SK-N-SH treated with all-trans-retinoic acid at 6 μM for 48 hours (cell line): Measurements from ENCODE around the gene IKZF3.

Experiments used
- ATAC-seq: fragments of 200-7000 bp; cut with Tn5 transposase; 3 replicates; pipeline ENCODE4 v1.9.1; 2020; ENCODE audit warnings: mild to moderate bottlenecking, moderate library complexity
- ARNTL ChIP-seq: fragments of 450-650 bp; formaldehyde crosslinking; IDR thresholded peaks from 2 replicates; pipeline ENCODE4 v1.5.0; 2020; ENCODE audit warnings: low read depth, mild to moderate bottlenecking, moderate library complexity, borderline replicate concordance
- BACH2 ChIP-seq: fragments of 250-450 bp; sonication (Bioruptor Pico); IDR thresholded peaks from 2 replicates; pipeline ENCODE4 v1.9.0; 2021; ENCODE audit warnings: mild to moderate bottlenecking, borderline replicate concordance
- CREB5 ChIP-seq: fragments of 250-450 bp; sonication (Bioruptor Pico); IDR thresholded peaks from 2 replicates; pipeline ENCODE4 v1.5.1; 2020; ENCODE audit warnings: low read depth, mild to moderate bottlenecking, moderate library complexity
- CSDC2 ChIP-seq: fragments of 250-450 bp; sonication (Bioruptor Pico); IDR thresholded peaks from 2 replicates; pipeline ENCODE4 v1.5.0; 2020; ENCODE audit warnings: mild to moderate bottlenecking, moderate library complexity
- ESRRG ChIP-seq: fragments of 250-450 bp; sonication (Bioruptor Pico); IDR thresholded peaks from 2 replicates; pipeline ENCODE4 v1.6.1; 2021; ENCODE audit warnings: mild to moderate bottlenecking
- GLIS3 ChIP-seq: fragments of 250-450 bp; sonication (Bioruptor Pico); IDR thresholded peaks from 2 replicates; pipeline ENCODE4 v1.5.0; 2020; ENCODE audit warnings: mild to moderate bottlenecking, moderate library complexity
- ISL1 ChIP-seq: fragments of 250-450 bp; sonication (Bioruptor Pico); IDR thresholded peaks from 2 replicates; pipeline ENCODE4 v2.1.2; 2022; ENCODE audit warnings: mild to moderate bottlenecking, moderate library complexity
- PATZ1 ChIP-seq: fragments of 250-450 bp; sonication (Bioruptor Pico); IDR thresholded peaks from 2 replicates; pipeline ENCODE4 v1.8.0; 2020; ENCODE audit warnings: mild to moderate bottlenecking, moderate library complexity, borderline replicate concordance
- POU6F1 ChIP-seq: fragments of 250-450 bp; sonication (Bioruptor Pico); IDR thresholded peaks from 2 replicates; pipeline ENCODE4 v1.8.0; 2021; ENCODE audit warnings: low read depth, mild to moderate bottlenecking, moderate library complexity, borderline replicate concordance
- PPARA ChIP-seq: fragments of 250-450 bp; sonication (Bioruptor Pico); IDR thresholded peaks from 2 replicates; pipeline ENCODE4 v1.5.0; 2020; ENCODE audit warnings: mild to moderate bottlenecking, borderline replicate concordance
- RARB ChIP-seq: fragments of 250-450 bp; sonication (Bioruptor Pico); IDR thresholded peaks from 2 replicates; pipeline ENCODE4 v1.8.0; 2021; ENCODE audit warnings: mild to moderate bottlenecking, moderate library complexity
- SNAI2 ChIP-seq: fragments of 250-450 bp; sonication (Bioruptor Pico); IDR thresholded peaks from 2 replicates; pipeline ENCODE4 v1.5.0; 2020; ENCODE audit warnings: mild to moderate bottlenecking, moderate library complexity
- TCF4 ChIP-seq: fragments of 250-450 bp; sonication (Bioruptor Pico); IDR thresholded peaks from 2 replicates; pipeline ENCODE4 v1.8.0; 2021; ENCODE audit warnings: mild to moderate bottlenecking, moderate library complexity, borderline replicate concordance
- TOX ChIP-seq: fragments of 250-450 bp; sonication (Bioruptor Pico); IDR thresholded peaks from 2 replicates; pipeline ENCODE4 v1.8.0; 2021; ENCODE audit warnings: mild to moderate bottlenecking, moderate library complexity, borderline replicate concordance
- TSHZ2 ChIP-seq: fragments of 250-450 bp; sonication (Bioruptor Pico); IDR thresholded peaks from 2 replicates; pipeline ENCODE4 v1.5.0; 2020; ENCODE audit warnings: mild to moderate bottlenecking, moderate library complexity
- ZC3H10 ChIP-seq: fragments of 250-450 bp; sonication (Bioruptor Pico); IDR thresholded peaks from 2 replicates; pipeline ENCODE4 v1.5.1; 2021; ENCODE audit warnings: mild to moderate bottlenecking, moderate library complexity
- ZFP30 ChIP-seq: fragments of 450-650 bp; formaldehyde crosslinking; IDR thresholded peaks from 2 replicates; pipeline ENCODE4 v1.5.0; 2022; ENCODE audit warnings: mild to moderate bottlenecking, moderate library complexity
- ZNF565 ChIP-seq: fragments of 450-650 bp; formaldehyde crosslinking; conservative IDR thresholded peaks from 2 replicates; pipeline ENCODE4 v1.5.0; 2020; ENCODE audit warnings: low read depth, mild to moderate bottlenecking, moderate library complexity
- ZNF70 ChIP-seq: fragments of 450-650 bp; formaldehyde crosslinking; IDR thresholded peaks from 2 replicates; pipeline ENCODE4 v1.5.0; 2020; ENCODE audit warnings: mild to moderate bottlenecking, moderate library complexity
- ZNF8 ChIP-seq: fragments of 450-650 bp; formaldehyde crosslinking; IDR thresholded peaks from 2 replicates; pipeline ENCODE4 v1.5.0; 2020; ENCODE audit warnings: mild to moderate bottlenecking, moderate library complexity
- TF ChIP-seq, protein P1 (sequence below): fragments of 250-450 bp; sonication (Bioruptor Pico); IDR thresholded peaks from 2 replicates; pipeline ENCODE4 v1.5.1; 2021; ENCODE audit warnings: mild to moderate bottlenecking, moderate library complexity

IKZF3 gene

DNA sequence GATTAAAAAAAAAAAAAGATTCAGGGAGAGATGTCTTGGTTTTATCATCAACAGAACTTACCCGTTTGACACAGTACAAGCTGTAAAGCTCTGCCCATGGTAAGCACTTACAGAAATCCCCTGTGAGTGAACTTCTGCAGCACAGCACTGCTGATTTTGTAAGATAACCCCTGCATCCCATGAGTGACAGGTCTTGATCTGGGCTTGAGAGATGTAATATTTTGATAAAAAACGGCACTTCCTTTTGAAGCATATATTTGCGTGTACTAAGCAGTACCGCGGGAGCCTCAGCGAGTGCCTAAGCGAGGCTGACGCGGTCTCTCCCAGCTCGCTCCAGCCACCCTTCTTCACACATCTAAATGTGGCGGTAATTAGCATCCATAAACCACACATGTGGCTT lies 50.5 kb downstream of the IKZF3 start:
- TF ChIP-seq, protein P1, sequence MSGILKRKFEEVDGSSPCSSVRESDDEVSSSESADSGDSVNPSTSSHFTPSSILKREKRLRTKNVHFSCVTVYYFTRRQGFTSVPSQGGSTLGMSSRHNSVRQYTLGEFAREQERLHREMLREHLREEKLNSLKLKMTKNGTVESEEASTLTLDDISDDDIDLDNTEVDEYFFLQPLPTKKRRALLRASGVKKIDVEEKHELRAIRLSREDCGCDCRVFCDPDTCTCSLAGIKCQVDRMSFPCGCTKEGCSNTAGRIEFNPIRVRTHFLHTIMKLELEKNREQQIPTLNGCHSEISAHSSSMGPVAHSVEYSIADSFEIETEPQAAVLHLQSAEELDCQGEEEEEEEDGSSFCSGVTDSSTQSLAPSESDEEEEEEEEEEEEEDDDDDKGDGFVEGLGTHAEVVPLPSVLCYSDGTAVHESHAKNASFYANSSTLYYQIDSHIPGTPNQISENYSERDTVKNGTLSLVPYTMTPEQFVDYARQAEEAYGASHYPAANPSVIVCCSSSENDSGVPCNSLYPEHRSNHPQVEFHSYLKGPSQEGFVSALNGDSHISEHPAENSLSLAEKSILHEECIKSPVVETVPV (CRISPR knock-in tag) = no peak
- TF ChIP-seq ZC3H10 (no peak), PATZ1 (no peak), TCF4 (CRISPR knock-in tag) (no peak), ZNF565 (CRISPR knock-in tag) (no peak), ZNF8 (CRISPR knock-in tag) (no peak), RARB (CRISPR knock-in tag) (no peak), SNAI2 (no peak), ARNTL (CRISPR knock-in tag) (no peak), BACH2 (CRISPR knock-in tag) (no peak), TOX (CRISPR knock-in tag) (no peak)
- TF ChIP-seq, all 23 proteins: peak for 0
- ATAC-seq = no peak

- no peak for TF ChIP-seq ZNF70
- no peak for TF ChIP-seq RARB (CRISPR knock-in tag)
- TF ChIP-seq PATZ1 = no peak
- TF ChIP-seq ZNF8 (CRISPR knock-in tag) = no peak
- no peak for TF ChIP-seq TSHZ2
- no peak for TF ChIP-seq GLIS3 (CRISPR knock-in tag)
- no peak for TF ChIP-seq ESRRG (CRISPR knock-in tag)
- TF ChIP-seq BACH2 (CRISPR knock-in tag) = no peak
- TF ChIP-seq, protein P1 (CRISPR knock-in tag) = no peak
- no peak for TF ChIP-seq ZC3H10
- no peak for TF ChIP-seq ARNTL (CRISPR knock-in tag)
- TF ChIP-seq ISL1 (CRISPR knock-in tag) = no peak
- TF ChIP-seq SNAI2 = no peak
- TF ChIP-seq TCF4 (CRISPR knock-in tag) = no peak
- TF ChIP-seq TOX (CRISPR knock-in tag) = no peak
- TF ChIP-seq PPARA (CRISPR knock-in tag) = no peak
- no peak for TF ChIP-seq ZFP30 (CRISPR knock-in tag)
- no peak for TF ChIP-seq CSDC2
- no peak for TF ChIP-seq ZNF565 (CRISPR knock-in tag)
- ATAC-seq = no peak
Measured at GRCh38 chr17:39812466-39812865, 51.6 kb downstream of the IKZF3 start.

GRCh38 chr17:39810939-39811728 lies 53.0 kb downstream of the IKZF3 start:
- ATAC-seq = no peak
- no peak for TF ChIP-seq ZNF70
- no peak for TF ChIP-seq ZFP30 (CRISPR knock-in tag)
- no peak for TF ChIP-seq ZC3H10
- no peak for TF ChIP-seq CREB5 (CRISPR knock-in tag)
- no peak for TF ChIP-seq POU6F1
- no peak for TF ChIP-seq ISL1 (CRISPR knock-in tag)
- no peak for TF ChIP-seq GLIS3 (CRISPR knock-in tag)
- no peak for TF ChIP-seq ZNF8 (CRISPR knock-in tag)
- no peak for TF ChIP-seq ZNF565 (CRISPR knock-in tag)
- TF ChIP-seq TCF4 (CRISPR knock-in tag) = no peak
- TF ChIP-seq BACH2 (CRISPR knock-in tag) = no peak
- TF ChIP-seq, all 23 proteins: peak for 0
